NCI-H1436 treated with DMSO at 0.1 percent for 48 hours (cell line): ENCODE data around the gene ZIC5.
"Not testable (repeated sequence)": the region's sequence is repeated elsewhere in the genome, so short reads cannot be mapped to it uniquely, and the experiment has no call there.

ENCODE experiments used
- DNase-seq: peaks from one replicate; lab custom pipeline; 2025; lab: John Stamatoyannopoulos, UW

ZIC5 gene

DNA sequence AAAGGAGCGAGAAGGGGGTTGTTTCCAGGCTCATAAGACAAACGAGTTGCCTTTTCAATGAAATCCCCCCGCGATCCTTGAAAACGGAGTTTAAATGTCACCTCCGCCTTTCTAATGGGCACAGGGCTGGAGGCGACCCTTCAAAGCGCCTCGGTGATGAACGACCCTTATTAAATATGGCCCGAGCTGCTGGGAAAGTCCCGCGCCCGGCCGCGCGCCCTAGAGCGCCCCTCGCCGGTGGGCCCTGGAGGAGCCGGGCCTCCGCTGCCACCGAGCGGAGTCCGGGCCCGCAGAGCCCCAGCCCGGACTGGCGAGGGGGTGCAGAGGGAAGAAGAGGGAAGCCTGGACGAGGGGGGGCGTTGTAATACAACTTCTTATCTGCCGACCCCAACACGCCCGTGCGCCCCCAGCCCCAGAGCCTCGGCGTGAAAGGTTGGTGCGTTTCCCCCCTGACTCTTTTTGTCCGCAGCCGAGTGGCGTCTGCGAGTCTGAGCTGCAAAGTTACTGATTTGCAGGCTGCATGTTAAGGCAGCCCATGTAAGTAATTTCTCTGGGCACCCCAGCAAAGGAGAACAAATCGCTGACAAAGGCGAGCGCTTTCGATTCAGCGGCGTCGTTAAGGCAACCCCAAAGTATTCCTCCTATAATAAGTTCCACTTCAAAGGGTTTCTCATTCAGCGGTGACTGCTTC lies 11.9 kb downstream of the ZIC5 start:
- DNase-seq = no peak

DNA sequence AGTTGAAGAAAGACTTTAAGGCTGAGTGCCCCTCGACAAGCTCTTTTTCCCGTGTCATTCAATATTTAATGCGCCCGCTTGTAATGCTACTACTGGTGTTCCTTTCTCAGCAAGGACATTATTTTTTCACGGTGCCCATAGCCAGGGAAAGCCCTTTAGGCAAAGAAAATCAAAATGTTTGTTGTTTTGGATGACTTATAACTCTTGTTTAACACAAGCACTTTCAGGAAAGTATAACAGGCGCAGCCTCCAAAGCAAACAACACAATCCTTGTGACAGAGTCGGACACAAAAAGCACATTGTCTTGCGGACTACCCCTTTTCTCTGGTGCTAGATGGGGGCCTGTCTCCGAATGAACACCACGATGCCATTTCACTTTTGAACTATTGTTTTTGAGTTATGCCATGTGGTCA lies 12.4 kb downstream of the ZIC5 start:
- DNase-seq = no peak

- no peak for DNase-seq
Measured at GRCh38 chr13:99958406-99959126, 13.0 kb downstream of the ZIC5 start.

GRCh38 chr13:99956473-99957349 lies 14.9 kb downstream of the ZIC5 start:
- no peak for DNase-seq

GRCh38 chr13:99955747-99956472 lies 15.7 kb downstream of the ZIC5 start:
- DNase-seq = no peak

- DNase-seq = no peak
Measured at GRCh38 chr13:99955107-99955746, 16.3 kb downstream of the ZIC5 start.

DNA sequence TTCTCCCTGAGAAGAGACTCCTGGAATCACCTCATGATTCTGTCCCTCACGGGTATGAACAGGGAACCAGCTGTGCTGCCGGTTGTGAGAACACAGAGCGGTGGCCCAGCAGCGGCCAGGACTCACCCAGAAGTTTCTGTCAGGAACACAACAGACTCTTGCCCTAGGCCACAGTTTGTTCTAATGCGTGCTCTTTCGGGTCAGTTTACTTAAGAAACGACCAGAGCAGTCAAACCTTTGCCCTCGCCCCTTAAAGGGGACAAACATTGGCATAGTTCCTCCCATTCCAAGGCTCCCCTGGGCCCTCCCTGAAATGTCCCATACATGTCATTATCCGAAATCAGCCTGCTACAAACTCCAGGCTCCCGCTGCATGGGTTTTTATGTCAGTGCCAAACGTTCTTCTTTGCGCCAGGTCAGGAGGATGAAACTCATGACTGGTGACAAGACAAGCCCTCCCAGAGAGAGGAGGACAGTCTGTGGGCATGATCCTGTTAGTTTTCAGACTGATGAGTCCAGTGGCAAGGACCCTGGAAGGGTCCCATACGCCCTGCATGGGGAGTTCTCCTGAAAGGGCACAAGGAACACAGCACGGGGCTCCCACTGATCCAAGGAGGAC lies 18.3 kb downstream of the ZIC5 start:
- DNase-seq = no peak

GRCh38 chr13:99951666-99952065 lies 19.9 kb downstream of the ZIC5 start:
- DNase-seq = not testable (repeated sequence)

- no peak for DNase-seq
Measured at GRCh38 chr13:99949679-99950413, 21.7 kb downstream of the ZIC5 start.

- no peak for DNase-seq
Measured at GRCh38 chr13:99948907-99949678, 22.5 kb downstream of the ZIC5 start.

DNA sequence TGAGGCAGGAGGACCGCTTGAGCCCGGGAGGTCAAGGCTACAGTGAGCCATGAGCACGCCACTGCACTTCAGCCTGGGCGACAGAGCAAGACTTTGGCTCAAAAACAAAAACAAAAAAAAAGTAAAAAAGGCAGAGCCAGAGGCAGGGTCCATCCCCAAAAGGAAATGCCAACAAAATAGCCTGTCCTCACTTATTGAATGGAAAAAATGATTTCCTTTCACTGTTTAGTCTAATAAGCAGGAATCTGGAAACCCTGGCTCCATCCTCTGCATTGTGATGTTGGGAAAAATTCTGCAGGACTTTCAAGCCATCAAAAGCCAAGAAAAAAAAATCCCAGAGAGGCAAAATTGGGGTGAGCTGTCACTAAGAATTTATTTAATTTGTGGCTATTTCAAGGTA lies 23.2 kb downstream of the ZIC5 start:
- DNase-seq = no peak

DNA sequence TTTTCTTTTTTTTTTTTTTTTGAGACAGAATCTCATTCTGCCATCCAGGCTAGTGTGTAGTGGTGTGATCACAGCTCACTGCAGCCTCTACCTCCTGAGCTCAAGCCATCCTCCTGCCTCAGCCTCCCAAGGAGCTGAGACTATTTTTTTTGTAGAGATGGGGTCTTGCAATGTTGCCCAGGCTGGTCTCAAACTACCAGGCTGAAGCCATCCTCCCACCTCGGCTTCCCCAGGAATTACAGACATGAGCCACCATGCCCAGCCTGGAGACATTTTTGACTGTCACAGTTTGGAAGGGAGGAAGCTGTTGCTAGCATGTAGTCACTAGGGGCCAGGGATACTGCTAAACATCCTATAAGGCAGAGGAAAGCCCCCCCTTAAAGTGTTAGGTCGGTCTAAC lies 23.9 kb downstream of the ZIC5 start:
- no peak for DNase-seq

- not testable (repeated sequence) for DNase-seq
Measured at GRCh38 chr13:99945515-99945914, 26.1 kb downstream of the ZIC5 start.

DNA sequence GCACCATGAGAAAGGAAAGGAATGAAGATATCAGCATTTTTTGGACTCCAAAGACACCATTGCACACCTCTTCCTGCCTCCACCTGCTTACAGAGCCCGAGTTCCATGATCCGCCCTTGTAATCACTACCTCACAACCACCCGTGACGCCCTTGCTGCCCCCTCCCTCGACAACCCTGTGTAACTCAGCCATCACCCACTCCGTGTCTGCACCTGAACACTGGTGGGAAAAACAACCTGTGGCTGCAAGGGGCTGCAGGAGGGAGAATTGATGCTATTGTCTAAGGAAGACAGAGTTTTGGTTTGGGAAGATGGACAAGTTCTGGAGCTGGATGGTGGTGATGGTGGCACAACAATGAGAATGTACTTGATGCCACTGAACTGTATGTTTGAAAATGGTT lies 27.0 kb downstream of the ZIC5 start:
- no peak for DNase-seq

DNA sequence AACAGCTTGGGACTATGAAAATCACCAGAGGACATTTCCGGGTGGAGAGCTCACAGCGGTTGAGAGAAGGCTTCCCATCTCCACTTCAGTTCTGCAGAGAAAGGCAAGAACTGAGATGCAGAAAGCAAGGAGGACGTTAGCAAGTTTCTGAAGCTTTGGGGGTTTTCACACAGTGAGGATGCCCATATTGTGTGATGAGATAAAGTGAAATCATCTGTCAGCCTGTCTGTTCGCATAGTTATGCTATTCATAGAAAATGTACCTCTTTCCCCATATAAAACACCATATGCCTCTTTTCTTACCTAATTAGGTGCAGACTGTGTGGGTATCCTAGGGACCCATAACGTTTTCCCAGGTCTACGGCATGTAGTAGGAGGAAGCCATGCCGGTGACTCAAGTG lies 27.5 kb downstream of the ZIC5 start:
- DNase-seq = no peak

GRCh38 chr13:99941911-99942310 lies 29.7 kb downstream of the ZIC5 start:
- DNase-seq = no peak

DNA sequence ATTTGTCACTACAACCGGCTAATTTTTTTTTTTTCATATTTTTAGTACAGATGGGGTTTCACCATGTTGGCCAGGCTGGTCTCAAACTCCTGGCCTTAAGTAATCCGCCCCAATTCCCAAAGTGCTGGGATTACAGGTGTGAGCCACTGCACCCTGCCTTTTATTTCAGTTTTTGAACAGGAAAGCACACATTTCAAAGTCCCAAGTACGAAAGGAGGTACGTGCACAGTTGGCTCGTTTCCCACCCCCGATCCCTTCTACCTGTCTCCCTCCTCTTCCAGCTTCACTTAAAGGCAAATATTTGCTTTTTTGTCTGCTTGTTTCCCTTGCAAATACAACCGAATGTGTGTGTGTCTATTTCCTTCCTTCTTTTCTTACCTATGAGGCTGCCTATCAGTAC lies 30.5 kb downstream of the ZIC5 start:
- DNase-seq = no peak

DNA sequence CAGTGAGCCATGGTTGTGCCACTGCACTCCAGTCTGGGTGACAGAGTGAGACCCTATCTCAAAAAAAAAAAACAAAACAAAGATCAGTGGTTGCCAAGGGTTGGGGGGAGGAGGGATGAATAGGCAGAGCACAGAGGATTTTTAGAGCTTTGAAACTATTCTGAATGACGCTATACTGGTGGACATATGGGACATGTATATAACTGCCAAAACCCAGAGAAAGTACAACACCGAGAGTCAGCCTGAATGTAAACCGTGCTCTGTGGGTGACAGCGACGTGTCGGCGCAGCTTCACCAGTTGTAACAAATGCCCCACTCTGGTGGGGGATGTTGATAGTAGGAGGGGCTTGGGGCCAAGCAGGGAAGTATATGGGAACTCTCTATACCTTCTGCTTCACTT lies 32.9 kb downstream of the ZIC5 start:
- DNase-seq = no peak

DNA sequence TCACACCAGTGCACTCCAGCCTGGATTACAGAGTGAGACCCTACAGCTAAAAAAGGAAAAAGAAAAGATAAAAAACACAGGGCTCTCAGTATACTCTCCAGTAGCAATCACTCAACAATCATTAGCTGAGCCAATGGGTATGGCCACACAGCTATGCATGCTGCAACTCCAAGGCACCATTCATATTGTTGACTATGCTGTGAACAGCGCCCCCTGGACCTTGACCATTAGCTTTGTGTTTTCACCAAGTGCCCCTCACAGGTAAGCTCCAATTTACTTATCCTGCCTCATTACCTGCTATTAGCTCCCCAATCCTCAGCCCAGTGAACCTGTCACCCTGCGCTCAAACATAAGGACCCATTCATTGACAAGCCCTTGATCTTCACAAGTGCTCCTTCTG lies 35.8 kb downstream of the ZIC5 start:
- no peak for DNase-seq

- no peak for DNase-seq
Measured at GRCh38 chr13:99932912-99933311, 38.7 kb downstream of the ZIC5 start.
